T-helper 1 cell (primary cell): ENCODE data around the gene KRT33B.
A peak's percentile ranks its signal among the peaks of the same experiment; 100 is the strongest.
"Not testable (repeated sequence)": the region's sequence is repeated elsewhere in the genome, so short reads cannot be mapped to it uniquely, and the experiment has no call there.

Source experiments
- DNase-seq, 5 donors: peaks; one replicate each; pipeline ENCODE4 v3.0.0-alpha.2; 2012 to 2020
- total RNA-seq, 4 donors: gene quantifications; one replicate each; lab custom pipeline; 2026; lab: John Stamatoyannopoulos, UW

KRT33B gene
- total RNA-seq, result 0 reads per million in 4 donors

- no peak for DNase-seq
Measured at GRCh38 chr17:41369713-41370112, at the start of gene KRT33B. Gene KRT33B, minus strand, starts transcription at chr17:41369813. Its CDS starts 63 bp downstream, at chr17:41369750.

- no peak for DNase-seq
Measured at GRCh38 chr17:41418116-41418860, 48.7 kb upstream of the KRT33B start.

GRCh38 chr17:41417576-41418015, 48.0 kb upstream of the KRT33B start:
- DNase-seq, result no peak

GRCh38 chr17:41417127-41417526, 47.5 kb upstream of the KRT33B start:
- DNase-seq, result no peak

GRCh38 chr17:41416479-41416878, 46.9 kb upstream of the KRT33B start:
- DNase-seq, result no peak

GRCh38 chr17:41415833-41416335, 46.3 kb upstream of the KRT33B start:
- DNase-seq, result no peak

GRCh38 chr17:41415411-41415810, 45.8 kb upstream of the KRT33B start:
- DNase-seq, result no peak

GRCh38 chr17:41413982-41414381, 44.4 kb upstream of the KRT33B start:
- DNase-seq, result no peak

- no peak for DNase-seq
Measured at GRCh38 chr17:41413353-41413957, 43.8 kb upstream of the KRT33B start.

GRCh38 chr17:41411072-41411840, 41.6 kb upstream of the KRT33B start:
- no peak for DNase-seq

GRCh38 chr17:41407226-41407625, 37.6 kb upstream of the KRT33B start:
- no peak for DNase-seq

GRCh38 chr17:41406205-41406604, 36.6 kb upstream of the KRT33B start:
- no peak for DNase-seq

- peak in 1 of 5 donors; percentile 65 for DNase-seq
Measured at GRCh38 chr17:41404024-41404671, 34.5 kb upstream of the KRT33B start.

GRCh38 chr17:41403404-41404023, 33.9 kb upstream of the KRT33B start:
- DNase-seq, result peak in 1 of 5 donors; percentile 36

GRCh38 chr17:41402161-41402560, 32.5 kb upstream of the KRT33B start:
- no peak for DNase-seq

- no peak for DNase-seq
Measured at GRCh38 chr17:41396996-41397660, 27.5 kb upstream of the KRT33B start, which contains the start of gene KRT31. Gene KRT31, minus strand, starts transcription at chr17:41397608. Its CDS starts 69 bp downstream, at chr17:41397539.

GRCh38 chr17:41396340-41396739, 26.7 kb upstream of the KRT33B start:
- no peak for DNase-seq

- no peak for DNase-seq
Measured at GRCh38 chr17:41395611-41396010, 26.0 kb upstream of the KRT33B start.

- not testable (repeated sequence) for DNase-seq
Measured at GRCh38 chr17:41395044-41395443, 25.4 kb upstream of the KRT33B start.

GRCh38 chr17:41394254-41394996, 24.8 kb upstream of the KRT33B start:
- no peak for DNase-seq

- DNase-seq, result no peak
Measured at GRCh38 chr17:41393826-41394225, 24.2 kb upstream of the KRT33B start.
